ENCODE results near the gene DPP7.
A peak's percentile ranks its signal among the peaks of the same experiment; 100 is the strongest.

Gene DPP7

GRCh38 chr9:137110147-137110910 lies 4.2 kb downstream of the DPP7 start:
- DNase-seq = no peak

DNA sequence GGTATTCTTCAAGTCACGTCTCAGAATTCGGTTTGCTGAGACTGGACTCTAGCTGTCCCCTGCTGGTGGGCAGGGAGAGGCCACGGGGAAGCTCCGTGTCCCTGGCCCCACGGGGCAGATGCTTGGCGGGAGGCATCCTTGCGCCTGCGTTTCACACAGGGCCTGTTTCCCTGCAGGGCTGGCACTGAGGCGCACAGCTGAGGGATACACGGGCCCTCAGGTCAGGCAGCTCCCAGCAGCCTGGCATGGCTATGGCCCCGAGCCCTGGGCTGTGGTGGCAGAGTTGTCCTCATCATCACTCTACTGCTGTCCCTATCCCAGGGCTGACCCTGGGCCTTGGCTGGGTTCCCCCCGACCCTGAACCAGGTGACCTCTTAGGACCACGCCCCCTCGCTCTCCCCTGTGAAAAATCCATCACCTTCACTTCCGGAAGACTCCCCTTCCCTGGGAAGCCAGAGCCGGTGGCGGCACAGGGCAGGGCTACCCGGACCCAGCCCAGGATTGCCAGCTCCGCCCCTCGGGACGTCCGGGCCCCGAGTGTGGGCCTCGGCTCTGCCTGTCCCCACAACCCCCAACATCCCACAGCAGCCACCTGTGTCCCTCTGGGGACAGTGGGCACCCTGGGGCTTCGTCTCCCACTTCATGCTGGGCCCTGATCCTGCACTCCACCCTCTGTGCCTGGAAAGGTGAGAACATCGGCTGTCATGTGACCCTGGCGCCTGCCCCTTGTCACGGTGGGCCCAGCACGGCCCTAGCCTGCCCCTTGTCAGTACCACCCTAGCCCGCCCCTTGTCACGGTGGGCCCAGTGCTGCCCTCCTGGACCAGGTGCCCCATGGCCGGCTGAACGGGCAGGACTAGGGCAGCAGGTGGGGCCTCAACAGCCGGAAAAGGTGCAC lies 5.0 kb downstream of the DPP7 start:
- no peak for DNase-seq

DNA sequence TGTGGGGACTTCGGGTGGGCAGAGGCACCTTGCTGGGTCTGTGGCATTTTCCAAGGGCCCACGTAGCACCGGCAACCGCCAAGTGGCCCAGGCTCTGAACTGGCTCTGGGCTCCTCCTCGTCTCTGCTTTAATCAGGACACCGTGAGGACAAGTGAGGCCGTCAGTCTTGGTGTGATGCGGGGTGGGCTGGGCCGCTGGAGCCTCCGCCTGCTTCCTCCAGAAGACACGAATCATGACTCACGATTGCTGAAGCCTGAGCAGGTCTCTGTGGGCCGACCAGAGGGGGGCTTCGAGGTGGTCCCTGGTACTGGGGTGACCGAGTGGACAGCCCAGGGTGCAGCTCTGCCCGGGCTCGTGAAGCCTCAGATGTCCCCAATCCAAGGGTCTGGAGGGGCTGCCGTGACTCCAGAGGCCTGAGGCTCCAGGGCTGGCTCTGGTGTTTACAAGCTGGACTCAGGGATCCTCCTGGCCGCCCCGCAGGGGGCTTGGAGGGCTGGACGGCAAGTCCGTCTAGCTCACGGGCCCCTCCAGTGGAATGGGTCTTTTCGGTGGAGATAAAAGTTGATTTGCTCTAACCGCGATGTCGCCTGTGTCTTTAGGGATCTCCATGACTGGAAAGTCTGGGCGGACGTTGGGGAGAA lies 5.8 kb downstream of the DPP7 start:
- no peak for DNase-seq

DNA sequence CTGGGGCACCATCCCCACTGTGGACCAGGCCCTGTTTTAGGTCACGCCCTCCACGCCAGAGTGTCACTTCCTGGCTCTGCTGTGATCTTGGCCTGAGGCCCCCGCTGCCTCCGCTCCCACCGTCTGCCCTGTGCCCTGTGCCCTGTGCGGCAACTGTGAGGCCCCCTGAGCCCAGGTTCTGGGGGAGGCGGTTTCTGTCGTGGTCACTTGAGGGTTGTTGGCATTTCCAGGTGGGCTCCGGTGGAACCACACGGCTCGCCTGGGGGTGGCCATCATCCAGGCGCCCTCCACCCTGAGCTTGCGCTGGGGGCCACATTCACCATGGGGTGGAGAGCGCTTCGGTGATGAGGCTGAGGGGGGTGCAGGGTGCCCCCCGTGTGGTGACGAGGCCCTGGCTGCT lies 6.6 kb downstream of the DPP7 start:
- no peak for DNase-seq

GRCh38 chr9:137107312-137107921 lies 7.1 kb downstream of the DPP7 start:
- DNase-seq = no peak

DNA sequence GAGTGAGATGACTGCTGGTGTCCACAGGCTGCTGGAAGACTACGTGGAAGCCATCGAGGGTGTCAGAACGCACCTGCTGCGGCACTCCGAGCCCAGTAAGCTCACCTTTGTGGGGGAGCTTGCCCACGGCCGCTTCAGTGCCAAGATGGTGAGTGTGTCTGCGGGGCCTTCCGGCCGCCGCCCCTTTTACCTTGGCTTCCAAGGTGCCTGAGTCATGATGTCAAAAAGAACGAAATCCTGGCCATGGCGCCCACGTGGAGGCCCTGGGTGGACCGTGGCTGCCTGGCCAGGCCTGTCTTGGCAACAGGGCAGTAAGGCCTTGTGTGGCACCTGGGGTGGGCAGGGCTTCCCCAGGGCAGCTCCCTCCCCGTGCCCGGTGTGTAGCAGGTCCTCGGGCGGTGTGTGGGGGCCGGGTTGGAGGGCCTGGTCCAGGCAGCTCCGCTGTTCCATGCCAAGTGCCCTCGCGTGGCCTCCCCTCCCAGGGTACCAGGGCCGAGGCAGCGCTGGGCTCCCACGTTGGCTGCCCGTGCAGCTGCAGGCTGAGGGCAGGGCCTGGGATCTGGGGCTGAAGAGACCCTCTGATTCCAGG lies 7.8 kb downstream of the DPP7 start:
- no peak for DNase-seq

DNA sequence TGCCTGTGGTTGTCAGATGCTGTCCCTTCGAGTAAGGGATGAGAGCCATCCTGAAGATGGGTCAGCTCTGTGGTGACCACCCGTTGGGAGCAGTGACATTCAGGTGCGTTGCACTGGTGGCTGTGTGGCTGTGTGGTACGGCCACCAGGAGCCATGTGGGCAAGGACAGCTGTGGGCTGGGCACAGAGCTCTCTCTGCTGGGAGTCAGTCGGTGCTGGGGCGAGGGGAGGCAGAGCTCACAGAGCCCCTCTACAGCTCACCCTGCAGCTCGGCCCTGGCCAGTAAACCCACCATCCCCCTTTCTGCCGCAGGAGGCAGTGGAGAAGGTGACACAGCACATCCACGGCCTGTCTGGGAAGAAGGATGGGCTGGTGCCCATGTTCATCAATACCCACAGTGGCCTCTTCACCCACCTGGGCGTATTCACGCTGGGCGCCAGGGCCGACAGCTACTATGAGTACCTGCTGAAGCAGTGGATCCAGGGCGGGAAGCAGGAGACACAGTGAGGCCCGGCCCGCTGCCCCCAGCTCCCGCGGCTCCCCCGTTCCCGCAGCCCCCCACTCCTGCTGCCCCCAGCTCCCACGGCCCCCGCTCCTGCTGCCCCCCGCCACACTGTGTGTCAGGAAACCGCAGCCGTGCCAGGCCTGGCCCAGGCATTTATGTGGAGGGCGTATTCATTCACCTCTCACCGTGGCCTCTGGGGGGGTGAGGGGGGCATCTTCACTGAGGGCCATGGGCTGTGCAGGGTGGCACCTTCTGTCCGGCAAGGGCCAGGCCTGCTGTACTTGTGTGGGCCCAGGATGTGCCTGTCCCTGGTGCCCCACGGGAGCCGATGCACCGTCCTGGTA lies 8.5 kb downstream of the DPP7 start:
- no peak for DNase-seq

GRCh38 chr9:137103206-137103999 lies 11.1 kb downstream of the DPP7 start:
- no peak for DNase-seq

DNA sequence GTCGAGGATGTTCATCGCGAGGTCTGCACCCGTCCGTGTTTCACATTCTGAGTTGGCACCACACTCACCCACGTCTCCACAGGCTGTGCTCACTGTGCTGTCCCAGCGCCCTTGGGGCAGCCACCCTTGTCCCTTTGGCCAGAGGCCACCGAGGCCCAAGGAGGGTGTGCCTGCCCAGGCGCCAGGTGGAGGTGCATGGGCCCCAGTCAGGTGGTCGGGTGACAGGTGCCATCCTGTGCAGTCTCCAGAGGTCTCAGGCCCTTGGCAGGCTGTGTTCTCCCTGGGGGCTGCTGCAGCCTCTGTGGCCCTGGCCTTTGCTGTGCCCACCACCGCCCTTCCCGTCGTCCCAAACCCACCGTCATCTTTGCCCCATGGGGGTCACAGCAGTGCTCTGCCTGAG lies 15.3 kb downstream of the DPP7 start:
- DNase-seq = no peak

- DNase-seq = no peak
Measured at GRCh38 chr9:137097761-137098462, 16.6 kb downstream of the DPP7 start.

- no peak for DNase-seq
Measured at GRCh38 chr9:137096785-137097546, 17.6 kb downstream of the DPP7 start.

DNA sequence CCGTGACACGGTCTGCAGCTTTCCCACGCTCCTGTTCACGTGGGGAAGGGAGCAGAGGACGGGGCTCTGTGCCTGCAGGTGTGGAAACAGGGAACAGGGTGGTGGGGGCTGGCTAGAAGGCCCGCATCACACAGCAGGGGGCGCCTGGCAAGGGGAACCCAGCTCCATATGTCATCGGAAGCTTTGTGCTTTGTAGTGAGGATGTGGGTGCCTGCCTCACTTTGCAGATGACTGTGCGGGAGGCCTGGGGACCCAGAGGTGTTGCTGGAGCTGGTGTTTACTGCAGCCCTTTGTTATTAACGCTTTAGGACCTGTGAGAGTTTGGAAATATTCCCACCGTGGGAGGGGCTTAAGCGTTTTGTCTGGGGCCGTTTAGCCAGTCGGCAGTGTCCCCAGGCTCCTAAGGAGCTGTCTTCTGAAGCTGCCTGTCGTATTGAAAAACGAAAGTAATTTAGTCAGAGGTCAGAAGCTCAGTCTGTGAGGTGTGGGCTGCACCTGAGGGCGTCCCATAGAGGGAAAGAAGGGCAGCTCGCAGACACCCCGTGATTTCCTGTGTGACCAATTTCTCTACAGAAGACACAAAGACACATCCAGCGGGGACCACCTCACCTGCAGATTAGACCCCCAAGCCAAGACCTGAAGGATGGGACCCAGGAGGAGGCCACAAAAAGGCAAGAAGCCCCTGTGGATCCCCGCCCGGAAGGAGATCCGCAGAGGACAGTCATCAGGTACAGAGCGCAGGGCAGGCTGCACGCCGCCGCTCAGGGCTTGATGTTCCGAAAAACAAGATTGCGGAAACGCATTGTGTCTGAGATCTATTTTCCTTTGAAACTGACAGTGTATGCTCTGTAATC lies 18.6 kb downstream of the DPP7 start:
- peak; percentile 78 to 88 for DNase-seq

DNA sequence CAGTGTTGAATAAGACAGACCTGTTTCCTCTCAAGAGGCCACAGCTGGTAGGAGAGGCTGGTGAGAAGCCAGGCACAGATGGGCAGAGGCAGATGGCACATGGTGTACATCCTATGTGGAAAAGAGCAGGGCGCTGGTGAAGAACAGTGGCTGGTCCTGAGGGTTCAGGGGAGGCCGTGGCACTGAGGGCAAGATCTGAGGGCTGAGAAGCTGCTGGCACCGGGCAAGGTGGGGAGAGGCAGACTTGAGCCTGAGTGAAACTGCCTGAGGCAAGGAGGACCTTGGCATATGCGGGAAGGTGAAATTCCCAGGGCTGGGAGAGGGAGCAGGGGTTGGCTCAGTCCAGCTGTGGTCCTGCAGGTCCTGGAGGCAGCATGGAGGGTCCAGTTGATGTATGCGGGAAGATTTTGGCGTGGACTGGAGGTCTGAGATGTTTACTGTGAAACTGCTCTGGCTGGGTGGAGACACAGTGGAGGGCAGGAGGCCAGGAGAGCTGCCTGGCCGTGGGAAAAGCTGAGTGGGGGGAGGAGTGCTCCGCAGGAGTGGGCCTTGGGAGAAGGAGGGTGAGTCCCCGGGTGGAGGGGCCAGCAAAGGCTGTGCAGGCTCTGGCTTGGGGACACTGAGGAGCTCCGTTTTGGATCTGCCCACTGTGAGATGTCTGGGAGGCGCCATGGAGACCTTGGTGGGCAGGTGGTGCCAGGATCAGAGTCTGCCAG lies 25.1 kb downstream of the DPP7 start:
- no peak for DNase-seq

- no peak for DNase-seq
Measured at GRCh38 chr9:137088121-137088520, 26.4 kb downstream of the DPP7 start.

DNA sequence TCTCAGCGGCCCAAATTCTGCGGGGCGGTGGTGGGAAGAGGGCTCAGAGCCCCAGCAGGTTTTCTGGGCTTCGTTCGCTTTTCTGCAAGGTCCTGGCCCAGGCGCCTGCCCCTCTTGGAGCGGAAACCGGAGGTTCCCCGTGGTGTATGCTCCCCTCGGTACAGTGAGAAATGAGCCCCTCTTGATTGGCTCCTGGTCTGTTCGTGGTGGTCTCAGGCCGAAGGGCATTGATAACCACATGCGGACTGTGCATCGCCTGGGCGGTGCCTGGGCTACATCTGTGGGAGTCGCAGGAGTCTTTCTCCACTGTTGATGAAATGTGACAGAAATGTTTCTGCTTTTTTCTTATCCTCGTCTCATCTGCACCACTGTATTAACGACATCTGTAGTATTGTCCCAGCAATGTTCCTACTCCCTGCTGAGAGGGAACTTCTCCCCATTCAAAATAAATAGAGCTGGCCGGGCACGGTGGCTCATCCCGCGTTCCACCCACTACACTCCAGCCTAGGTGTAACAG lies 27.1 kb downstream of the DPP7 start:
- DNase-seq = no peak

DNA sequence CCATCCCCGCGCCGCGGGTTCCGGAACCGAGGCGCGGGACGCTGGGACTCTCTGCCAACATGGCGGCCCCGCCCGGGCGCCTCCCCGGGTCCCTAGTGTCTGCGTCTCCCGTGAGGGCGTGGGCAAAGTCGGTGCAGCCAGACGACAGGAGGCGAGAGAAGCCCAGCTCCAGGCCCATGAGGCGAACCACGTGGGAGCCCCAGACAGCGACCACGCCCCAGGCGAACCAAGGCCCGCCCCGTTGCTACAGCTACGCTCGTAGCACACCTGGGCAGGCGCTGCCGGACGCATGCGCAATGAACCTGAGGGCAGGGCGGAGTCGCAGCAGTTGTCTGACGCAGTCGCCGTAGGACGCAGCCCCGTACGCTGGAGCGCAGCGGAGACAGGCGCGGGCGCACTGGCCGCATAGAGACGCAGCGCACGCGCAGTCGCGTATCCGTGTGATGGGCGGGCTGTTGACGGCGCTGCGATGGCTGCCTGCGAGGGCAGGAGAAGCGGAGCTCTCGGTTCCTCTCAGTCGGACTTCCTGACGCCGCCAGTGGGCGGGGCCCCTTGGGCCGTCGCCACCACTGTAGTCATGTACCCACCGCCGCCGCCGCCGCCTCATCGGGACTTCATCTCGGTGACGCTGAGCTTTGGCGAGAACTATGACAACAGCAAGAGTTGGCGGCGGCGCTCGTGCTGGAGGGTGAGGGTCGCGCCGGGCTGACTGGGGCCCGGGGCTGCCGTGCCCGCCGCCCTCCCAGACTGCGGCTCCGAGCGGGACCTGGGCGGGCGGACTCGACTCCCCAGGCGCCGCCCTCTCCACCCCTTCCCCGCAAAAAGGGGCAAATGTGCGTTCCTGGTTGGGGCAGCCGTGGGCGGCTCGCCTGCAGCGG lies 27.8 kb downstream of the DPP7 start, which contains the start of gene MAN1B1:
TSS of gene MAN1B1 (plus strand) at position 455 of the 878 bp plus-strand sequence. CDS start at position 470, 15 bp downstream.
- DNase-seq = peak; percentile 100

All from CD4-positive, alpha-beta T cell treated with Interferon alpha-2 for 1 hour (primary cell).